Stimulated activated CD8-positive, alpha-beta memory T cell treated with anti-CD3 and anti-CD28 coated beads, Interleukin-12 subunit alpha, Interleukin-12 subunit beta, amount 100 ng/mL, for 1 hour (primary cell): ENCODE results near the gene TBC1D9B.

Experiments
- DNase-seq: peaks from one replicate; pipeline ENCODE4 v3.0.0-alpha.2; 2020; ENCODE audit warnings: low read depth

Gene TBC1D9B

GRCh38 chr5:179906795-179907555 lies 722 bp downstream of the TBC1D9B start:
- DNase-seq: no peak

GRCh38 chr5:179906294-179906794 lies 1.4 kb downstream of the TBC1D9B start:
- no peak for DNase-seq

- no peak for DNase-seq
Observed at GRCh38 chr5:179905161-179905560, 2.5 kb downstream of the TBC1D9B start.

GRCh38 chr5:179904463-179905160 lies 3.1 kb downstream of the TBC1D9B start:
- no peak for DNase-seq

GRCh38 chr5:179902763-179903158 lies 4.9 kb downstream of the TBC1D9B start:
- no peak for DNase-seq

- DNase-seq: no peak
Observed at GRCh38 chr5:179901915-179902762, 5.6 kb downstream of the TBC1D9B start.

- DNase-seq: no peak
Observed at GRCh38 chr5:179901462-179901861, 6.2 kb downstream of the TBC1D9B start.

GRCh38 chr5:179900711-179901110 lies 7.0 kb downstream of the TBC1D9B start:
- DNase-seq: no peak

- DNase-seq: no peak
Observed at GRCh38 chr5:179900206-179900605, 7.5 kb downstream of the TBC1D9B start.

GRCh38 chr5:179895861-179896260 lies 11.8 kb downstream of the TBC1D9B start:
- DNase-seq: no peak

- no peak for DNase-seq
Observed at GRCh38 chr5:179893958-179894895, 13.5 kb downstream of the TBC1D9B start.

- DNase-seq: no peak
Observed at GRCh38 chr5:179893076-179893957, 14.4 kb downstream of the TBC1D9B start.

GRCh38 chr5:179892255-179892654 lies 15.4 kb downstream of the TBC1D9B start:
- no peak for DNase-seq

GRCh38 chr5:179890751-179891682 lies 16.7 kb downstream of the TBC1D9B start:
- DNase-seq: no peak

- no peak for DNase-seq
Observed at GRCh38 chr5:179889885-179890284, 17.8 kb downstream of the TBC1D9B start.

- no peak for DNase-seq
Observed at GRCh38 chr5:179887802-179888201, 19.9 kb downstream of the TBC1D9B start.

GRCh38 chr5:179887095-179887494 lies 20.6 kb downstream of the TBC1D9B start:
- DNase-seq: no peak

GRCh38 chr5:179886190-179886911 lies 21.3 kb downstream of the TBC1D9B start:
- DNase-seq: no peak
